ENCODE data around the gene DOC2A. TPM values are rescaled to one million over a fixed set of nuclear protein-coding genes. Genes with fewer than 3 reads are reported as not detected.

Gene DOC2A
- total and polyA plus RNA-seq, 2 experiments from 2014 or later: 9.8 to 10.0 TPM

DNA sequence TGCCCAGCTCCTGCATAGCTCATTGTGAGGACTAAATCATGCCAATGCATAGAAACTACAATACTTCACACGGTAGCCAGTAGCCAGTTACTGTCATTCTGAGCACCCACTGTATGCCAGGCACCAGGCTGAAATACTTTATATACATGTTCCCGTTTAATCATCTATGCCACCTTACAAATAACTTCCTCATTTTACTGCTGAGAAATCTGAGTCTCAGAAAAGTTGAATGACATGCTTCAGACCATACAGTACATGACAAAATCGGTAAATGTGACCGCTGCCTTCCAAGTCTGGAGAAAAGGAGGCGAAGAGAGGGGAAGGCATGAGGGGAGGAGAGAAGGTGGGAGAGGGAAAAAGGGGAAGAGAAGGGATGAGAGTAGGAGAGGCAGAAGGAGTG is 29.4 kb upstream of the DOC2A start:
- H3K79me2 ChIP-seq (replicated peaks; ENCODE audit: insufficient read depth): no peaks in the 10 kb centered on the region
- no peaks in the 10 kb centered on the region for H3K36me3 ChIP-seq (ENCODE audit: insufficient read depth)
- H3K27me3 Mint-ChIP-seq (ENCODE audit: insufficient read depth, low read depth, poor library complexity): peaks cover 10% of the 10 kb centered on the region
- H3K4me3 Mint-ChIP-seq: no peak overlapping the region
- no peaks in the 10 kb centered on the region for H3K4me1 Mint-ChIP-seq
- H2AFZ ChIP-seq: no peak overlapping the region
- no peak overlapping the region for H3K27ac ChIP-seq (ENCODE audit: low read depth)
- H3K27me3 ChIP-seq (ENCODE audit: insufficient read depth): peaks cover 7% of the 10 kb centered on the region; the same call in 1 of the 2 replicates
- 0 out of 2 replicates have a peak, but pooled peaks cover 3% of the 10 kb centered on the region for H3F3A ChIP-seq (replicated peaks; ENCODE audit: low read depth)
- DNase-seq (ENCODE audit: low spot score) (no peak), ATAC-seq (no peak)
- H3K4me3 ChIP-seq: no peak overlapping the region
- no peaks in the 10 kb centered on the region for H4K20me1 ChIP-seq (replicated peaks; ENCODE audit: insufficient read depth)
- no peak overlapping the region for H3K4me2 ChIP-seq
- peaks cover 3% of the 10 kb centered on the region; the same call in 1 of the 3 replicates for H3K9me3 Mint-ChIP-seq
- H3K36me3 Mint-ChIP-seq (ENCODE audit: low read depth): no peaks in the 10 kb centered on the region
- H3K9me2 ChIP-seq (ENCODE audit: insufficient read depth): no peaks in the 10 kb centered on the region
- H3K4me1 ChIP-seq (ENCODE audit: insufficient read depth): no peaks in the 10 kb centered on the region
- TF ChIP-seq EZH2phosphoT487 (IDR thresholded peaks at IDR 0.05; ENCODE audit: unreplicated experiment) (no peak), JUNB (IDR thresholded peaks at IDR 0.05; ENCODE audit: unreplicated experiment) (no peak), ZNF114 (CRISPR knock-in tag; IDR thresholded peaks at IDR 0.05) (no peak)
- H3K27ac Mint-ChIP-seq: no peak overlapping the region

DNA sequence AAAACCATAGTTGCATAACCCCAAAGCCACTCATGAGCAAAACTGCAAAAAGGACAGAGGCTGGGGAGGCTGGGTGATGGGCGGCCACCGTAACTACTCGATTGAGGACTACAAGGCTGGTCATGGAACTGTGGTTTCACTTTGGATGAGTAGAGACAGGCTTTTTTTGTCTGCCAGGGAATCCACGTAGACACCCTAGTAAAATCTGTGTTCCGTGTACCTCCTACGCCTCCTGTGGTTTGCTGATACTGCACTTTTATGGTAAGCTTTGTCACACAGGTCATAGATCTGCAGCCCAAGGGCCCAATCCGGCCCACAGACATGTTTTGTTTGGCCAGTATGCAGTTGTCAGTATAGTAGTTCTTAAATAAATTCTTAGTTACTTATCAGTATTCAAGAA is 22.4 kb upstream of the DOC2A start:
- Mint-ChIP-seq H3K27me3 (ENCODE audit: insufficient read depth, low read depth, poor library complexity) (peaks cover 24% of the 10 kb centered on the region), H3K4me1 (peaks cover 29% of the 10 kb centered on the region), H3K27ac (no peak overlapping the region), H3K4me3 (no peak overlapping the region), H3K9me3 (peaks cover 3% of the 10 kb centered on the region; the same call in 1 of the 3 replicates), H3K36me3 (ENCODE audit: low read depth) (no peaks in the 10 kb centered on the region; the same call in 2 of the 3 replicates)
- H3K9me2 ChIP-seq (ENCODE audit: insufficient read depth): no peaks in the 10 kb centered on the region
- H3F3A ChIP-seq (replicated peaks; ENCODE audit: low read depth): 0 out of 2 replicates have a peak, but pooled peaks cover 3% of the 10 kb centered on the region
- DNase-seq (ENCODE audit: low spot score) (no peak), ATAC-seq (no peak)
- no peaks in the 10 kb centered on the region; the same call in 1 of the 2 replicates for H4K20me1 ChIP-seq (replicated peaks; ENCODE audit: insufficient read depth)
- H3K27ac ChIP-seq (ENCODE audit: low read depth): no peak overlapping the region
- H3K36me3 ChIP-seq (ENCODE audit: insufficient read depth): no peaks in the 10 kb centered on the region
- peaks cover 10% of the 10 kb centered on the region; the same call in 1 of the 2 replicates for H3K27me3 ChIP-seq (ENCODE audit: insufficient read depth)
- no peaks in the 10 kb centered on the region for H3K79me2 ChIP-seq (replicated peaks; ENCODE audit: insufficient read depth)
- H3K4me2 ChIP-seq: no peak overlapping the region
- peaks cover 24% of the 10 kb centered on the region for H3K4me1 ChIP-seq (ENCODE audit: insufficient read depth)
- H2AFZ ChIP-seq: no peak overlapping the region
- no peak overlapping the region for H3K4me3 ChIP-seq
- no peak for TF ChIP-seq POLR2AphosphoS5 (IDR thresholded peaks at IDR 0.05; ENCODE audit: low read depth)
- TF ChIP-seq NANOG (IDR thresholded peaks at IDR 0.05; ENCODE audit: borderline replicate concordance): no peak
- TF ChIP-seq, protein P1, sequence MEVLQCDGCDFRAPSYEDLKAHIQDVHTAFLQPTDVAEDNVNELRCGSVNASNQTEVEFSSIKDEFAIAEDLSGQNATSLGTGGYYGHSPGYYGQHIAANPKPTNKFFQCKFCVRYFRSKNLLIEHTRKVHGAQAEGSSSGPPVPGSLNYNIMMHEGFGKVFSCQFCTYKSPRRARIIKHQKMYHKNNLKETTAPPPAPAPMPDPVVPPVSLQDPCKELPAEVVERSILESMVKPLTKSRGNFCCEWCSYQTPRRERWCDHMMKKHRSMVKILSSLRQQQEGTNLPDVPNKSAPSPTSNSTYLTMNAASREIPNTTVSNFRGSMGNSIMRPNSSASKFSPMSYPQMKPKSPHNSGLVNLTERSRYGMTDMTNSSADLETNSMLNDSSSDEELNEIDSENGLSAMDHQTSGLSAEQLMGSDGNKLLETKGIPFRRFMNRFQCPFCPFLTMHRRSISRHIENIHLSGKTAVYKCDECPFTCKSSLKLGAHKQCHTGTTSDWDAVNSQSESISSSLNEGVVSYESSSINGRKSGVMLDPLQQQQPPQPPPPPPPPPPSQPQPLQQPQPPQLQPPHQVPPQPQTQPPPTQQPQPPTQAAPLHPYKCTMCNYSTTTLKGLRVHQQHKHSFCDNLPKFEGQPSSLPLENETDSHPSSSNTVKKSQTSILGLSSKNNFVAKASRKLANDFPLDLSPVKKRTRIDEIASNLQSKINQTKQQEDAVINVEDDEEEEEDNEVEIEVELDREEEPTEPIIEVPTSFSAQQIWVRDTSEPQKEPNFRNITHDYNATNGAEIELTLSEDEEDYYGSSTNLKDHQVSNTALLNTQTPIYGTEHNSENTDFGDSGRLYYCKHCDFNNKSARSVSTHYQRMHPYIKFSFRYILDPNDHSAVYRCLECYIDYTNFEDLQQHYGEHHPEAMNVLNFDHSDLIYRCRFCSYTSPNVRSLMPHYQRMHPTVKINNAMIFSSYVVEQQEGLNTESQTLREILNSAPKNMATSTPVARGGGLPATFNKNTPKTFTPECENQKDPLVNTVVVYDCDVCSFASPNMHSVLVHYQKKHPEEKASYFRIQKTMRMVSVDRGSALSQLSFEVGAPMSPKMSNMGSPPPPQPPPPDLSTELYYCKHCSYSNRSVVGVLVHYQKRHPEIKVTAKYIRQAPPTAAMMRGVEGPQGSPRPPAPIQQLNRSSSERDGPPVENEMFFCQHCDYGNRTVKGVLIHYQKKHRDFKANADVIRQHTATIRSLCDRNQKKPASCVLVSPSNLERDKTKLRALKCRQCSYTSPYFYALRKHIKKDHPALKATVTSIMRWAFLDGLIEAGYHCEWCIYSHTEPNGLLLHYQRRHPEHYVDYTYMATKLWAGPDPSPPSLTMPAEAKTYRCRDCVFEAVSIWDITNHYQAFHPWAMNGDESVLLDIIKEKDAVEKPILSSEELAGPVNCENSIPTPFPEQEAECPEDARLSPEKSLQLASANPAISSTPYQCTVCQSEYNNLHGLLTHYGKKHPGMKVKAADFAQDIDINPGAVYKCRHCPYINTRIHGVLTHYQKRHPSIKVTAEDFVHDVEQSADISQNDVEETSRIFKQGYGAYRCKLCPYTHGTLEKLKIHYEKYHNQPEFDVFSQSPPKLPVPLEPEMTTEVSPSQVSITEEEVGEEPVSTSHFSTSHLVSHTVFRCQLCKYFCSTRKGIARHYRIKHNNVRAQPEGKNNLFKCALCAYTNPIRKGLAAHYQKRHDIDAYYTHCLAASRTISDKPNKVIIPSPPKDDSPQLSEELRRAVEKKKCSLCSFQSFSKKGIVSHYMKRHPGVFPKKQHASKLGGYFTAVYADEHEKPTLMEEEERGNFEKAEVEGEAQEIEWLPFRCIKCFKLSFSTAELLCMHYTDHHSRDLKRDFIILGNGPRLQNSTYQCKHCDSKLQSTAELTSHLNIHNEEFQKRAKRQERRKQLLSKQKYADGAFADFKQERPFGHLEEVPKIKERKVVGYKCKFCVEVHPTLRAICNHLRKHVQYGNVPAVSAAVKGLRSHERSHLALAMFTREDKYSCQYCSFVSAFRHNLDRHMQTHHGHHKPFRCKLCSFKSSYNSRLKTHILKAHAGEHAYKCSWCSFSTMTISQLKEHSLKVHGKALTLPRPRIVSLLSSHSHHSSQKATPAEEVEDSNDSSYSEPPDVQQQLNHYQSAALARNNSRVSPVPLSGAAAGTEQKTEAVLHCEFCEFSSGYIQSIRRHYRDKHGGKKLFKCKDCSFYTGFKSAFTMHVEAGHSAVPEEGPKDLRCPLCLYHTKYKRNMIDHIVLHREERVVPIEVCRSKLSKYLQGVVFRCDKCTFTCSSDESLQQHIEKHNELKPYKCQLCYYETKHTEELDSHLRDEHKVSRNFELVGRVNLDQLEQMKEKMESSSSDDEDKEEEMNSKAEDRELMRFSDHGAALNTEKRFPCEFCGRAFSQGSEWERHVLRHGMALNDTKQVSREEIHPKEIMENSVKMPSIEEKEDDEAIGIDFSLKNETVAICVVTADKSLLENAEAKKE (CRISPR knock-in tag; IDR thresholded peaks at IDR 0.05): no peak
- TF ChIP-seq ZNF331 (CRISPR knock-in tag; IDR thresholded peaks at IDR 0.05; ENCODE audit: low read depth): no peak
- no peak for TF ChIP-seq CREB1 (CRISPR knock-in tag; IDR thresholded peaks at IDR 0.05; ENCODE audit: low read depth)
- TF ChIP-seq, protein P2, sequence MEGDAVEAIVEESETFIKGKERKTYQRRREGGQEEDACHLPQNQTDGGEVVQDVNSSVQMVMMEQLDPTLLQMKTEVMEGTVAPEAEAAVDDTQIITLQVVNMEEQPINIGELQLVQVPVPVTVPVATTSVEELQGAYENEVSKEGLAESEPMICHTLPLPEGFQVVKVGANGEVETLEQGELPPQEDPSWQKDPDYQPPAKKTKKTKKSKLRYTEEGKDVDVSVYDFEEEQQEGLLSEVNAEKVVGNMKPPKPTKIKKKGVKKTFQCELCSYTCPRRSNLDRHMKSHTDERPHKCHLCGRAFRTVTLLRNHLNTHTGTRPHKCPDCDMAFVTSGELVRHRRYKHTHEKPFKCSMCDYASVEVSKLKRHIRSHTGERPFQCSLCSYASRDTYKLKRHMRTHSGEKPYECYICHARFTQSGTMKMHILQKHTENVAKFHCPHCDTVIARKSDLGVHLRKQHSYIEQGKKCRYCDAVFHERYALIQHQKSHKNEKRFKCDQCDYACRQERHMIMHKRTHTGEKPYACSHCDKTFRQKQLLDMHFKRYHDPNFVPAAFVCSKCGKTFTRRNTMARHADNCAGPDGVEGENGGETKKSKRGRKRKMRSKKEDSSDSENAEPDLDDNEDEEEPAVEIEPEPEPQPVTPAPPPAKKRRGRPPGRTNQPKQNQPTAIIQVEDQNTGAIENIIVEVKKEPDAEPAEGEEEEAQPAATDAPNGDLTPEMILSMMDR (conservative IDR thresholded peaks at IDR 0.05; ENCODE audit: low read depth in 2 of 2): no peak
- TF ChIP-seq ZNF114 (CRISPR knock-in tag; IDR thresholded peaks at IDR 0.05): no peak
- TF ChIP-seq, protein P3, sequence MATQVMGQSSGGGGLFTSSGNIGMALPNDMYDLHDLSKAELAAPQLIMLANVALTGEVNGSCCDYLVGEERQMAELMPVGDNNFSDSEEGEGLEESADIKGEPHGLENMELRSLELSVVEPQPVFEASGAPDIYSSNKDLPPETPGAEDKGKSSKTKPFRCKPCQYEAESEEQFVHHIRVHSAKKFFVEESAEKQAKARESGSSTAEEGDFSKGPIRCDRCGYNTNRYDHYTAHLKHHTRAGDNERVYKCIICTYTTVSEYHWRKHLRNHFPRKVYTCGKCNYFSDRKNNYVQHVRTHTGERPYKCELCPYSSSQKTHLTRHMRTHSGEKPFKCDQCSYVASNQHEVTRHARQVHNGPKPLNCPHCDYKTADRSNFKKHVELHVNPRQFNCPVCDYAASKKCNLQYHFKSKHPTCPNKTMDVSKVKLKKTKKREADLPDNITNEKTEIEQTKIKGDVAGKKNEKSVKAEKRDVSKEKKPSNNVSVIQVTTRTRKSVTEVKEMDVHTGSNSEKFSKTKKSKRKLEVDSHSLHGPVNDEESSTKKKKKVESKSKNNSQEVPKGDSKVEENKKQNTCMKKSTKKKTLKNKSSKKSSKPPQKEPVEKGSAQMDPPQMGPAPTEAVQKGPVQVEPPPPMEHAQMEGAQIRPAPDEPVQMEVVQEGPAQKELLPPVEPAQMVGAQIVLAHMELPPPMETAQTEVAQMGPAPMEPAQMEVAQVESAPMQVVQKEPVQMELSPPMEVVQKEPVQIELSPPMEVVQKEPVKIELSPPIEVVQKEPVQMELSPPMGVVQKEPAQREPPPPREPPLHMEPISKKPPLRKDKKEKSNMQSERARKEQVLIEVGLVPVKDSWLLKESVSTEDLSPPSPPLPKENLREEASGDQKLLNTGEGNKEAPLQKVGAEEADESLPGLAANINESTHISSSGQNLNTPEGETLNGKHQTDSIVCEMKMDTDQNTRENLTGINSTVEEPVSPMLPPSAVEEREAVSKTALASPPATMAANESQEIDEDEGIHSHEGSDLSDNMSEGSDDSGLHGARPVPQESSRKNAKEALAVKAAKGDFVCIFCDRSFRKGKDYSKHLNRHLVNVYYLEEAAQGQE (IDR thresholded peaks at IDR 0.05; ENCODE audit: unreplicated experiment): no peak
- no peak for TF ChIP-seq EZH2phosphoT487 (IDR thresholded peaks at IDR 0.05; ENCODE audit: unreplicated experiment)

Data from GM23338 (cell line).